IPS-20b (cell line): ENCODE data around the gene CYP26B1.

Experiments used
- H3K27ac ChIP-seq: one replicate; pipeline ENCODE4 v1.5.1; 2013; ENCODE audit warnings: low read length
- H3K27me3 ChIP-seq: 2 replicates; pipeline ENCODE4 v1.6.1; 2013; ENCODE audit warnings: mild to moderate bottlenecking, low read length, inconsistent platforms; ENCODE audit not compliant: insufficient read depth
- H3K36me3 ChIP-seq: 2 replicates; pipeline ENCODE4 v1.6.1; 2013; ENCODE audit warnings: low read depth, mild to moderate bottlenecking, inconsistent platforms, low read length, moderate library complexity; ENCODE audit not compliant: insufficient read depth
- H3K4me1 ChIP-seq: 2 replicates; pipeline ENCODE4 v1.6.1; 2013; ENCODE audit warnings: mild to moderate bottlenecking, control low read depth, inconsistent platforms, low read length, moderate library complexity; ENCODE audit not compliant: insufficient read depth
- H3K4me3 ChIP-seq: 2 replicates; pipeline ENCODE4 v1.5.1; 2013; ENCODE audit warnings: mild to moderate bottlenecking, low read length, inconsistent platforms
- H3K9ac ChIP-seq: 2 replicates; pipeline ENCODE4 v1.6.1; 2013; ENCODE audit warnings: low read depth, mild to moderate bottlenecking, inconsistent platforms, low read length, moderate library complexity
- H3K9me3 ChIP-seq: 2 replicates; pipeline ENCODE4 v1.6.1; 2013; ENCODE audit warnings: mild to moderate bottlenecking, low read depth, low read length, inconsistent platforms; ENCODE audit not compliant: insufficient read depth

Gene CYP26B1

DNA sequence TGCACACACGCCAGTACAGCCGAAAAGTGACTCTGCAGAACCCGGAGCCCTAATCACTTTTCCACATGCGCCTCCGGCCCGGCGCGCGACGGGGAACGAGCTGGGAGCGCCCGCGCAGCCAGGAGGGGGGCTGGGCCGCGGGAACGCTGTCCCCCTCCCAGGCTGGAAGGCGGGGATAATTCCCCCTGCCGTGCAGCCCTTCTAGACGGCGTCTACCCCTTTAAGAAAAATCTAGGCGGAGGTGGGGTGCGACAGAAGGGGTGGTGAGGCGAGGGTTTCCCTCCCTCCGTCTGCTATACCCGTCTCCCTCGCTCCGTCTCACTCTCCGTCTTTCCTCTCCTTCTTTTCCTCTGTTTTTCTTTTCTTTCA, 2.4 kb downstream of the CYP26B1 start:
- peaks cover 7% of the 10 kb centered on the region; the same call in 1 of the 2 replicates for H3K9me3 ChIP-seq
- no peak overlapping the region for H3K9ac ChIP-seq
- H3K36me3 ChIP-seq, result no peaks in the 10 kb centered on the region
- no peak overlapping the region for H3K27ac ChIP-seq
- peaks cover 99% of the 10 kb centered on the region for H3K27me3 ChIP-seq
- H3K4me3 ChIP-seq, result peak overlapping the region; percentile 73
- H3K4me1 ChIP-seq, result peaks cover 15% of the 10 kb centered on the region; the same call in 1 of the 2 replicates

GRCh38 chr2:72144632-72145288, 2.9 kb downstream of the CYP26B1 start:
- 0 out of 2 replicates have a peak, but pooled peaks cover 4% of the 10 kb centered on the region for H3K9me3 ChIP-seq
- no peaks in the 10 kb centered on the region for H3K36me3 ChIP-seq
- peaks cover 99% of the 10 kb centered on the region for H3K27me3 ChIP-seq
- H3K9ac ChIP-seq, result no peak overlapping the region
- peak overlapping the region; percentile 73 for H3K4me3 ChIP-seq
- no peak overlapping the region for H3K27ac ChIP-seq
- peaks cover 11% of the 10 kb centered on the region; the same call in 1 of the 2 replicates for H3K4me1 ChIP-seq

DNA sequence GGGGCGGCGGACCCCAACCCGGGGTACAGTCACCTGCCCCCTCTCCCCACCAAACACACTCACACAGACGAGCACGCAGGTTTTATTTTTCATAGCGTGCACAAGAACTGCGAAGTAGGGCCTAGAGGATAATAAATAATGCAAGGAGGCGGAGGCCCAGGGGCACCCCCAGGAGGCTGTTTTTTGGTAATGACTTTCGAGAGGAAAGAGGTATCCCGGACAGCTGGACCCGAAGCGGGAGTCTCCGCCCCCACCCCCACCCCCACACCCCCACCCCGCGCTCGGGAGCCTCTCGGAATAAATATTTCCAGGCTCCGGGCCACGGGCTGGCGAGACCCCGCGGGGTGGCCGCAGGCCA, 3.4 kb downstream of the CYP26B1 start:
- H3K27me3 ChIP-seq, result peaks cover 99% of the 10 kb centered on the region
- H3K9ac ChIP-seq, result no peak overlapping the region
- H3K4me3 ChIP-seq, result peak overlapping the region; percentile 73; the same call in 1 of the 2 replicates
- no peaks in the 10 kb centered on the region for H3K36me3 ChIP-seq
- 0 out of 2 replicates have a peak, but pooled peaks cover 4% of the 10 kb centered on the region for H3K9me3 ChIP-seq
- no peak overlapping the region for H3K27ac ChIP-seq
- H3K4me1 ChIP-seq, result peaks cover 11% of the 10 kb centered on the region; the same call in 1 of the 2 replicates

- Histone ChIP-seq H3K4me1 (peaks cover 11% of the 10 kb centered on the region; the same call in 1 of the 2 replicates), H3K9ac (no peak overlapping the region), H3K27me3 (peaks cover 99% of the 10 kb centered on the region), H3K27ac (no peak overlapping the region), H3K9me3 (0 out of 2 replicates have a peak, but pooled peaks cover 4% of the 10 kb centered on the region), H3K36me3 (no peaks in the 10 kb centered on the region), H3K4me3 (peak overlapping the region; percentile 54; the same call in 1 of the 2 replicates)
Measured at GRCh38 chr2:72143441-72144273, 4.0 kb downstream of the CYP26B1 start.

- peaks cover 100% of the 10 kb centered on the region for H3K27me3 ChIP-seq
- no peak overlapping the region for H3K27ac ChIP-seq
- peaks cover 11% of the 10 kb centered on the region; the same call in 1 of the 2 replicates for H3K4me1 ChIP-seq
- 0 out of 2 replicates have a peak, but pooled peaks cover 4% of the 10 kb centered on the region for H3K9me3 ChIP-seq
- H3K9ac ChIP-seq, result no peak overlapping the region
- peak overlapping the region; percentile 54; the same call in 1 of the 2 replicates for H3K4me3 ChIP-seq
- no peaks in the 10 kb centered on the region for H3K36me3 ChIP-seq
Measured at GRCh38 chr2:72142570-72143440, 4.9 kb downstream of the CYP26B1 start.

GRCh38 chr2:72141881-72142451, 5.7 kb downstream of the CYP26B1 start:
- Histone ChIP-seq H3K4me3 (no peak overlapping the region), H3K27ac (no peak overlapping the region), H3K4me1 (peaks cover 11% of the 10 kb centered on the region; the same call in 1 of the 2 replicates), H3K27me3 (peaks cover 94% of the 10 kb centered on the region), H3K9ac (no peak overlapping the region), H3K36me3 (no peaks in the 10 kb centered on the region), H3K9me3 (0 out of 2 replicates have a peak, but pooled peaks cover 4% of the 10 kb centered on the region)

DNA sequence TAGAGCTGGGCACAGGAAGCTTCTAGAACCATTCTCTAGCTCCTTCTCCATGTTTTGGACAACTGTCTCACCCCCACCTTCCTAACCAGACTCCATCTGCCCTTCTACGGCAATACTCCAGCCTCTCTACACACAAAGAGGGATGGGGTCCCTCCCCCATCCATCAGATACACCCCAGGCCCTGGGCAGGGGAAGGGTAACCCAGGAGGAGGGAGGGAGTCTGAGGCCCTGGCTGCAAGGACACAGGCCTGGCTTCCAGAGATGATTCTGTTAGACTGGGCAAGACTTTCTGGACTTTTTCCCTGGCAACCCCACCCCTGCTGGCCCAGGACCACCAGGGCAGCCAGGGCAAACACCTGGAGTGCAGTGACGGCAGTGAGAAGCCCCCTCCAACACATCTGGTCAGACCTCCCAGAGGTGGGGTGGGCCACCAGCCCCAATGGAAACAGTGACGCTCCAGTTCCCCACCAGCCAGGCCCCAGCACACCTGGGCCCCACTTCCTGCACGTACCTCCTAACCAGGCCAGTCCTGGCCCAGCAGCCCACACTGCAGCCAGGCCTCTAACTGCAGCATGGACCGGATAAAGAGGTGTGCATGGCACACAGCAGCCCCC, 6.5 kb downstream of the CYP26B1 start:
- H3K27ac ChIP-seq, result no peak overlapping the region
- no peak overlapping the region; the same call in 1 of the 2 replicates for H3K9ac ChIP-seq
- H3K4me3 ChIP-seq, result no peak overlapping the region

GRCh38 chr2:72140621-72140960, 7.1 kb downstream of the CYP26B1 start:
- no peak overlapping the region for H3K27ac ChIP-seq

More for the DNA sequence above, 6.5 kb downstream of the CYP26B1 start:
- Histone ChIP-seq H3K36me3 (no peaks in the 10 kb centered on the region), H3K9me3 (no peaks in the 10 kb centered on the region), H3K4me1 (peaks cover 6% of the 10 kb centered on the region; the same call in 1 of the 2 replicates), H3K27me3 (peaks cover 86% of the 10 kb centered on the region)

DNA sequence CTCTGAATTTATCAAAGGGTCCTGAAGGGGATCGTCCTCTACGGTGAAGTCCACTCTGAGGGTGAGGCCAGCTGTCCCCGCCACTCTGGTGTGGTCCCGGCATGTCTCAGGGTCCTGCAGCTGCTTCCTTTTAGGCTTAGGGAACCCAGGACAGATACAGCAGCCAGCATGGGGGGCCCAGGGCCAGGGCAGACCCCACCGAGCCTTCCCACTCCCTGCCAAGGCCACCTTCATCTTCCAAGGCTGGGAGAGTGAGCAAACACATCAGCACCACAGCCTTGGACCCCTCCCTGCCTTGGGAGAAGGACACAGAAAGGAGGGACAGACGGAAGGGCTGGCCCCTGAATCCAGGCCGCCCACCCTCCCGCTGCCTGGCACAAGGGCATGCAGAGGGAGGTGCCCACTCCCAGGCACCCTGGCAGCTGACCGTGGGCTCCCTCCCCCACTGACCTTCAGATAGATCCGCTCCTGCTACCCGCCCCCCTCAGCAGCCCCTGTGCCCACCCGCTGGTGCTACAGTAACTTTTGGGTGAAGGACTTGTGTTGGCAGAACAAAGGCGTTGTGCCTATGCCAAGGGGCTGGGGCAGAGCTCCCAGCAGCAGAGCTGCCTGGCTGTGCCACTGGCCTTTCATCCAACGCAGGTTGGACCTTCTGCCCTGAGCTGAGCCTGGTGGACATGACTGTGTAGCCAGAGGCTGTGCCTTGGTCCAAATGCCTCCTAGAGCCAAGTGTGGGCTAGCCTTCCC, 7.6 kb downstream of the CYP26B1 start:
- no peaks in the 10 kb centered on the region for H3K9me3 ChIP-seq
- H3K9ac ChIP-seq, result no peak overlapping the region
- peaks cover 75% of the 10 kb centered on the region for H3K27me3 ChIP-seq
- H3K4me3 ChIP-seq, result no peak overlapping the region
- H3K36me3 ChIP-seq, result no peaks in the 10 kb centered on the region
- H3K27ac ChIP-seq, result no peak overlapping the region
- peaks cover 6% of the 10 kb centered on the region; the same call in 1 of the 2 replicates for H3K4me1 ChIP-seq

More at GRCh38 chr2:72140621-72140960, 7.1 kb downstream of the CYP26B1 start:
- H3K36me3 ChIP-seq, result no peaks in the 10 kb centered on the region
- no peak overlapping the region for H3K9ac ChIP-seq
- H3K4me1 ChIP-seq, result peaks cover 6% of the 10 kb centered on the region; the same call in 1 of the 2 replicates
- no peaks in the 10 kb centered on the region for H3K9me3 ChIP-seq
- H3K27me3 ChIP-seq, result peaks cover 80% of the 10 kb centered on the region
- no peak overlapping the region for H3K4me3 ChIP-seq

GRCh38 chr2:72139471-72139873, 8.2 kb downstream of the CYP26B1 start:
- Histone ChIP-seq H3K9me3 (no peaks in the 10 kb centered on the region), H3K4me3 (no peak overlapping the region), H3K36me3 (no peaks in the 10 kb centered on the region), H3K27me3 (peaks cover 69% of the 10 kb centered on the region), H3K9ac (no peak overlapping the region), H3K4me1 (peaks cover 6% of the 10 kb centered on the region; the same call in 1 of the 2 replicates), H3K27ac (no peak overlapping the region)
